LNCAP (cell line): ENCODE measurements around the gene CYP2W1.

Source experiments
- CTCF ChIP-seq: fragments of 450-650 bp; IDR thresholded peaks from 2 replicates; pipeline ENCODE4 v1.5.1; 2017; ENCODE audit warnings: mild to moderate bottlenecking

The CYP2W1 gene

DNA sequence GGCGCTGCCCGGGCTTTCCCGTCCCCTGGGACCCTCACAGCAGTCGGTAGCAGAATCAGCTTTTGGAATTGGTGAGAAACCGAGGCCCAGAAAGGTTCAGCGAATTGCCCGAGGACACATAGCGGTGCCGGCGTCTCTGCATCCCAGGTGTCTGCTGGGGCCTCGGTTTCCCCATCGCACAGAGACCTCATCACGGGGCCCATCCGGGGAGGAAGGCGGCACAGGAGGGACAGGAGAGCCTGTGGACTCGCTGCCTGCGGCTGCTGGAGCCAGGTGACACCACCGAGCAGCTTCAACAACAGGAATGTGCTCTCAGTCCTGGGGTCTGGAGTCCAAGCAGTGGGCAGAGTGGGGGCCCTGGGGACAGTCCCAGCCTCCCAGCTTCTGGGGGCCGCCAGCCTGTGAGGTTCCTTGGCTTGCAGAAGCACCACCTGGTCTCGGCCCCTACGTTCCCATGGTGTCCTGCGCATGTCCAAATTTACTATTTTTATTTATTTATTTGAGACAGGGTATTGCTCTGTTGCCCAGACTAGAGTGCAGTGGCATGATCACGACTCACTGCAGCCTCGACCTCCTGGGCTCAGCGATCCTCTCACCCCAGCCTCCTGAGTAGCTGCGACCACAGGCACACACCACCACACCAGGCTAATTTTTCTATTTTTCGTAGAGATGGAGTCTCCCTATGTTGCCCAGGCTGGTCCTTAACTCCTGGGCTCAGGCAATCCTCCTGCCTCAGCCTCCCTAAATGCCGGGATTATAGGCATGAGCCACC lies 7.1 kb upstream of the CYP2W1 start:
- TF ChIP-seq CTCF, result no peak

DNA sequence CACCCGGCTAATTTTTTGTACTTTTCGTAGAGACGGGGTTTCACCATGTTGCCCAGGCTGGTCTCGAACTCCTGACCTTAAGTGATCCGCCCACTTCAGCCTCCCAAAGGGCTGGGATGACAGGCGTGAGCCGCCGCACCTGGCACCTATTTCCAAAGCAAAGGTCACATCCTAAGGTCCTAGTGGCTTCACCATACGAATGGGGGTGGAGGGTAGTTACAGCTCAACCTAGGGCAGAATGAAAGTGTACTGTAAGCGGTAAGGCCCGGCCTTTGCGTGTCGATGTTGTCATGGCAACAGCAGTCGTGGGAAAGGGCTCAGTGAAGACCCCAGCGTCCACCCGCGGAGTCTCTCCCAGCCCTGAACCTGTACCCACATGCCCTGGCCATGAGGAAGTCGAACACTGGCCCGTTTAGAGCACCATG lies 6.1 kb upstream of the CYP2W1 start:
- no peak for TF ChIP-seq CTCF

GRCh38 chr7:977326-978048 lies 5.5 kb upstream of the CYP2W1 start:
- no peak for TF ChIP-seq CTCF

DNA sequence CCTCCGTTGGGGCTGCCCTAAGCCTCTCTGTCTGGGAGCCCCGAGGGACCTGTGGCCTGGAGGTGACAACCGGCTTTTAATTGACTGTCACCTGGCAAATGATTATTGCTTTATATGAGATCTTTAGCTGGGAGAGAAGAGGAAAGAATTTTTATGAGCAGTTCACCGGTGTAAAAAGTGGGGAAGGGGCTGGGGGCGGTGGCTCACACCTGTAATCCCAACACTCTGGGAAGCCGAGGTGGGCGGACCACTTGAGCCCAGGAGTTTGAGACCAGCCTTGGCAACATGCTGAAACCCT lies 5.0 kb upstream of the CYP2W1 start:
- TF ChIP-seq CTCF, result no peak

GRCh38 chr7:978416-979091 lies 4.4 kb upstream of the CYP2W1 start:
- TF ChIP-seq CTCF, result no peak

GRCh38 chr7:979151-979550 lies 3.8 kb upstream of the CYP2W1 start:
- no peak for TF ChIP-seq CTCF

DNA sequence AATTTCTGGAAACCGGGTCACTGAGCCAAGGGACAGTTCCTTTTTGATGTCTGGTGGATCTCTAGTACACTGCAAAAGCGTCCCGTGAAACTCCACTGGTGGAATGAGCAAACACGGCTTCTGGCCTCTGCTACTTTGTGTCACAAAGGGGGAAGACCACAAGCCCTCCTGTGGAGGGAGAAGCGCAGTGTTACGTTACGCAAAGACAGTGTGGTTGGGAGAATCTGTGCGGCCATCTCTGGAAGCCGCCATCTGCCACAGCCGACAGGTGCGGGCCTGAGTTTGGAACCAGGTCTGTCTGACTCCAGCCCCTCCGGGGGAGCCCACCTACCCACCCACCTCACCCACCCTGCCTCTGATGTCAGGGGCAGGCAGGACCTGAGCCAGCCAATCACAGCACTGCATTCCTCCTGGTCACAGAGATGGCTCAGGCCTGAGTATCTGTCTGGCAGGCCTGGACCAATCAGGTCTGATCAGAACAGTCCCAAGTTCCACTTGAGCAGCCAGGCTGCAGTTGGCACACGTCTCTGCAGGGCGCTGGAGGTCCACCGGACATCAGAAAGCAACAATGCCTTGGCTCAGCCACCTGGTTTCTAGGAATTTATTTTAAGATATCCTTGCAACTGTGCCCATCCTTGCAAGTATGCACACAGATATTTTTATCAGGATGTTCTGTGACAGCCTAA lies 3.0 kb upstream of the CYP2W1 start:
- TF ChIP-seq CTCF, result no peak
